ENCODE results near the gene STX1A. TPM values are rescaled to one million over a fixed set of nuclear protein-coding genes. Genes with fewer than 3 reads are reported as not detected.
A peak's percentile ranks its signal among the peaks of the same experiment; 100 is the strongest.

STX1A gene
- total and polyA plus RNA-seq, 11 donors = 1.1 to 3.6 (median 1.7) TPM

GRCh38 chr7:73702226-73702625 lies 17.2 kb downstream of the STX1A start:
- Histone ChIP-seq H3K4me3 (no peak overlapping the region), H3K27me3 (no peaks in the 10 kb centered on the region), H3K27ac (no peak overlapping the region), H3K9me3 (no peaks in the 10 kb centered on the region), H3K36me3 (peaks cover 0 to 33% (median 21%) of the 10 kb centered on the region in 9 donors), H3K4me1 (peaks cover 0 to 6% (median 0%) of the 10 kb centered on the region in 12 donors)
- ATAC-seq (no peak), DNase-seq (no peak)
- TF ChIP-seq CTCF (IDR thresholded peaks at IDR 0.05) = no peak
- TF ChIP-seq POLR2A (IDR thresholded peaks at IDR 0.05) = no peak
- intact Hi-C loops (cut with DNase I) = no loop called here
- 87 to 92% (median 90%) methylated on average over 8 of the region's 8 CpGs for WGBS, 4 donors

GRCh38 chr7:73701357-73701995 lies 18.0 kb downstream of the STX1A start:
- TF ChIP-seq POLR2A (IDR thresholded peaks at IDR 0.05) (no peak), CTCF (IDR thresholded peaks at IDR 0.05) (peak in 11 of 12 donors; percentile 24 to 59 (median 40))
- no peak for DNase-seq
- peak in 2 of 4 donors; percentile 28 to 40 for ATAC-seq
- intact Hi-C loops (cut with DNase I) = no loop called here
- Histone ChIP-seq H3K9me3 (no peaks in the 10 kb centered on the region), H3K27me3 (no peaks in the 10 kb centered on the region), H3K36me3 (peaks cover 0 to 41% (median 28%) of the 10 kb centered on the region in 9 donors), H3K4me3 (no peak overlapping the region), H3K27ac (no peak overlapping the region), H3K4me1 (peaks cover 0 to 6% (median 0%) of the 10 kb centered on the region in 12 donors)
- 70 to 76% (median 73%) methylated on average over 13 of the region's 13 CpGs for WGBS, 4 donors

GRCh38 chr7:73700581-73701134 lies 18.8 kb downstream of the STX1A start:
- H3K27ac ChIP-seq = no peak overlapping the region
- H3K9me3 ChIP-seq = no peaks in the 10 kb centered on the region
- DNase-seq (no peak), ATAC-seq (peak in 1 of 4 donors; percentile 5)
- WGBS, 4 donors = 79 to 89% (median 87%) methylated on average over 13 to 15 of the region's 15 CpGs
- no peak overlapping the region for H3K4me3 ChIP-seq
- peaks cover 0 to 49% (median 36%) of the 10 kb centered on the region in 9 donors for H3K36me3 ChIP-seq
- H3K27me3 ChIP-seq = no peaks in the 10 kb centered on the region
- TF ChIP-seq CTCF (IDR thresholded peaks at IDR 0.05) (no peak), POLR2A (IDR thresholded peaks at IDR 0.05) (no peak)
- peaks cover 0 to 6% (median 0%) of the 10 kb centered on the region in 12 donors for H3K4me1 ChIP-seq
- intact Hi-C loops (cut with DNase I) = no loop called here

- H3K36me3 ChIP-seq = peaks cover 0 to 55% (median 43%) of the 10 kb centered on the region in 9 donors
- no peak for ATAC-seq
Measured at GRCh38 chr7:73700069-73700423, 19.4 kb downstream of the STX1A start.

More at GRCh38 chr7:73700069-73700423, 19.4 kb downstream of the STX1A start:
- peaks cover 0 to 6% (median 0%) of the 10 kb centered on the region in 12 donors for H3K4me1 ChIP-seq
- no peaks in the 10 kb centered on the region for H3K9me3 ChIP-seq
- H3K27ac ChIP-seq = no peak overlapping the region
- intact Hi-C loops (cut with DNase I) = no loop called here
- WGBS, 4 donors = 81 to 89% (median 89%) methylated on average over 12 to 14 of the region's 14 CpGs
- peak in 1 of 5 donors; percentile 49 for DNase-seq
- TF ChIP-seq POLR2A (IDR thresholded peaks at IDR 0.05) (no peak), CTCF (IDR thresholded peaks at IDR 0.05) (no peak)
- no peaks in the 10 kb centered on the region for H3K27me3 ChIP-seq
- H3K4me3 ChIP-seq = no peak overlapping the region

All from heart left ventricle (tissue), 16 donors.